HepG2 (cell line): ENCODE data around the gene WDR45B. TPM values are rescaled to one million over a fixed set of nuclear protein-coding genes. Genes with fewer than 3 reads are reported as not detected.

Experiments
- ATAC-seq: fragments of 200-7000 bp; cut with Tn5 transposase; 3 replicates; pipeline ENCODE4 v1.9.1; 2020; ENCODE audit warnings: mild to moderate bottlenecking, moderate library complexity
- BruUV-seq: library from RNA; stranded (reverse); fragments of 400-500 nt; replicated peaks from 2 replicates; lab custom pipeline; 2021; lab: Mats Ljungman, UMichigan
- CTCF ChIA-PET: fragments of 300-600 bp; formaldehyde crosslinking; extraction: SDS; loops from one replicate; lab custom pipeline; 2021; ENCODE audit warnings: low total read pairs, inconsistent platforms, low intra/inter-chr PET ratio; lab: Yijun Ruan, JAX
- POLR2A ChIA-PET: fragments of 350-600 bp; sonication (Branson Sonifier 250); formaldehyde crosslinking; loops from one replicate; lab custom pipeline; 2020; ENCODE audit warnings: antibody characterized with exemption, inconsistent platforms; lab: Yijun Ruan, JAX
- DNase-seq: peaks from one replicate; pipeline ENCODE4 v3.0.0-alpha.2; 2015; ENCODE audit warnings: low spot score
- FAIRE-seq: peaks from 3 replicates; lab custom pipeline; 2011; peaks lifted over from hg19 to GRCh38; lab: Jason Lieb, UNC
- H2AFZ ChIP-seq: one replicate; pipeline ENCODE4 v1.6.1; 2011; ENCODE audit warnings: low read length, inconsistent platforms
- H3K27ac ChIP-seq: fragments of 300-600 bp; 3 replicates; pipeline ENCODE4 v1.8.0; 2011; ENCODE audit warnings: mixed run types, mild to moderate bottlenecking, mixed read lengths, low read length, inconsistent platforms; ENCODE audit not compliant: insufficient read depth; ENCODE audit errors: extremely low read length
- H3K27me3 ChIP-seq, 2 experiments: fragments of 200-600 bp in 1 of 2; 2 replicates in 1 of 2; 3 replicates in 1 of 2; pipeline versions ENCODE4 v1.6.0 to v1.8.0; 2011; ENCODE audit warnings: low read length in 2 of 2, mild to moderate bottlenecking in 2 of 2, moderate library complexity in 2 of 2, inconsistent platforms in 1 of 2; ENCODE audit not compliant: insufficient read depth in 2 of 2, control insufficient read depth in 1 of 2
- H3K36me3 ChIP-seq, 2 experiments: fragments of 200-600 bp in 1 of 2; replicated peaks in 1 of 2; 2 replicates in 1 of 2; 3 replicates in 1 of 2; pipeline versions ENCODE4 v1.5.1 to v1.8.0; 2011; ENCODE audit warnings: low read length in 2 of 2, inconsistent platforms in 1 of 2; ENCODE audit not compliant: insufficient read depth in 2 of 2, control insufficient read depth in 1 of 2
- H3K4me1 ChIP-seq: 2 replicates; pipeline ENCODE4 v1.5.1; 2012; ENCODE audit warnings: low read length, inconsistent platforms; ENCODE audit not compliant: insufficient read depth
- H3K4me2 ChIP-seq: 2 replicates; pipeline ENCODE4 v1.6.0; 2011; ENCODE audit warnings: low read depth, low read length, inconsistent platforms
- H3K4me3 ChIP-seq, 3 experiments: fragments of 200-600 bp in 1 of 3; sonication (generic), shearing (Covaris generic) in 1 of 3; replicated peaks in 1 of 3; 2 replicates each; pipeline ENCODE4 v1.5.1; 2011 to 2016; ENCODE audit warnings: low read length in 3 of 3, inconsistent platforms in 2 of 3, low read depth in 2 of 3, mild to moderate bottlenecking in 2 of 3, control low read depth in 1 of 3, mixed read lengths in 1 of 3; ENCODE audit not compliant: insufficient read depth in 1 of 3
- H3K79me2 ChIP-seq: one replicate; pipeline ENCODE4 v1.6.1; 2011; ENCODE audit warnings: low read length, inconsistent platforms; ENCODE audit not compliant: insufficient read depth
- H3K9ac ChIP-seq: 2 replicates; pipeline ENCODE4 v1.6.0; 2011; ENCODE audit warnings: mild to moderate bottlenecking, low read depth, low read length, inconsistent platforms; ENCODE audit not compliant: insufficient read depth
- H3K9me3 ChIP-seq: 2 replicates; pipeline ENCODE4 v1.5.1; 2012; ENCODE audit warnings: mild to moderate bottlenecking, low read length
- H4K20me1 ChIP-seq: 2 replicates; pipeline ENCODE4 v1.6.0; 2011; ENCODE audit warnings: inconsistent platforms, mild to moderate bottlenecking, low read length, moderate library complexity; ENCODE audit not compliant: insufficient read depth
- AGO2 ChIP-seq: fragments of 200-400 bp; formaldehyde crosslinking; optimal IDR thresholded peaks from 2 replicates; pipeline ENCODE3; 2017; ENCODE audit warnings: mild to moderate bottlenecking, low read depth, low read length, moderate library complexity
- RBM22 ChIP-seq: fragments of 200-400 bp; formaldehyde crosslinking; optimal IDR thresholded peaks from 2 replicates; pipeline ENCODE3; 2017; ENCODE audit warnings: mild to moderate bottlenecking, low read length, moderate library complexity
- ZNF274 ChIP-seq: sonication (generic); formaldehyde crosslinking; IDR thresholded peaks from 2 replicates; pipeline ENCODE4 v1.5.1; 2020; ENCODE audit warnings: mild to moderate bottlenecking, missing genetic modification reagents
- ZNF724P ChIP-seq: sonication (generic); formaldehyde crosslinking; IDR thresholded peaks from 2 replicates; pipeline ENCODE4 v1.8.0; 2022; ENCODE audit warnings: missing genetic modification reagents, borderline replicate concordance
- WGBS: methylation state at CpG from one replicate; pipeline ENCODE4 v1.1.6; 2017; ENCODE audit warnings: low lambda C conversion rate; 5-methylcytosine and 5-hydroxymethylcytosine counted together
- in situ Hi-C: cut with HindIII; loops from 2 replicates; pipeline ENCODE4 v1.10.0; 2017; ENCODE audit warnings: low pct_unique_long_range_greater_than_20kb; ENCODE audit not compliant: extremely low pct_ligation_motif_present
- intact Hi-C: fragments of 100-400 bp; cut with micrococcal nuclease; formaldehyde crosslinking; loops from one replicate; pipeline ENCODE4 v1.10.0; 2022; ENCODE audit not compliant: unreplicated experiment
- polyA plus RNA-seq, 8 experiments: library from polyadenylated mRNA; depleted of rRNA in 3 of 8; stranded (reverse) in 7 of 8; unstranded in 1 of 8; fragments of >200 nt; fragmentation: Illumina TruSeq in 4 of 8; extraction: Trizol in 4 of 8; gene quantifications; 2 replicates each; pipeline versions ENCODE4 v1.2.1 to v1.2.3, GENCODE V29; 2011 to 2016; ENCODE audit warnings: low read depth in 4 of 8, missing spikeins in 1 of 8, mixed read lengths in 1 of 8; ENCODE audit not compliant: insufficient read depth in 1 of 8
- total RNA-seq, 5 experiments: library from RNA; depleted of rRNA; stranded (reverse); fragments of >200 nt; fragmentation: Illumina TruSeq; extraction: Trizol; gene quantifications; 2 replicates each; pipeline ENCODE4 v1.2.3, GENCODE V29; 2016; ENCODE audit warnings: low read depth in 1 of 5
- TF ChIP-seq, protein P1 (sequence below): sonication (generic); formaldehyde crosslinking; IDR thresholded peaks from 2 replicates; pipeline ENCODE4 v1.5.0; 2020; ENCODE audit warnings: mild to moderate bottlenecking, missing genetic modification reagents, borderline replicate concordance

Gene WDR45B
- total and polyA plus RNA-seq, 2 of the 13 experiments (the other 11 are each of a cell fraction or from before 2014, with no cell fraction given): 86.2 to 155 TPM

DNA sequence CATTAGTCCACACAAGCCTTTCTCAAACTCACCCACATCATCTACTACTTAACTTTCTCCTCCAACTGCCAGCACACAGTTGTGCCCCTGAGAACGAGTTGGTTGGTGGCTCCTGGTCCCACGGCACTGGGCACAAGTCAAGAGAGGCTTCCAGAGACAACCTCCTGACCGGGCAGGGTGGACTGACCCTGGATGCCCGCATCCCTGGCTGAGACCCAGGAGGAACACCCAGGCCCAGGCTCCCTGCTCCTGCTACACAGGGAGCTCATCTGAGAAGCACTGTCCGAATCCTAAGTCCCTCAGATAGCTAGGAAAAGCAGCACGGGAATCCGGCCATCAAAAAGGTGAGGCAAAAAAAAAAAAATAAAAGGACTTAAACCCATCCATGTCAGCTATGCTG, 29.0 kb downstream of the WDR45B start (continued):
- TF ChIP-seq ZNF724P: no peak

DNA sequence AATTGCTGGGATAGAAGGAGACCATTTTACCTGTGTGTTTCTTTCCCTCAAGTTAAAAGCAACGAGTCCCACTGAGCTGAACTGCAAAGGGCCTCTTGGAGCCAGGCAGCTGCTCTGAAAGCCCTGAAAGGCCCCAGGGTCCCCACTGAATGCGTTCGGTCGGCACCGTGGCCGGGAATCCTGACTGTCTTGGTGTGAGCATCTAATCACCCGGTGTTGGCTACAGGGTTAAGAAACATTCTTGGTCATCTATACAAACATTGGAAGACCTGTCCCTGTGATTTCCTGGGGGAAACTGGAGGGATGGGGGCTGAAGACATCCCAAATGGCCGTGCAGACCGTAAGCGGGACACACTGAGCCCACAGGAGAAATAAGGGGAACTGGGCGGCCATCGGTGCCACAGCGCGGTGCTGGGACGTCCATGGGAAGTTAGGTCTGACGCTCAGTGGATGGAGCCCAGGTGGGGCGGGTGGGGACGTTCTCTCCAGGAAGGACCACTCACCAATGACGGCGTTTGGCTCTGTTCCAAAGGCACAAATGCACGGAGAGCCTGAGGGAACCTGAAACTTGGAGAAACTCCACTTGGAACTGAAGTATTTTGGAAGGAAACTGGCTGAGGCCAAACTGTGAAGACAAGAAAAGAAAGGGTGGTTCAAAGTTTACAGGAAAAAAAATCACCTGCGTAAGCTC, 32.1 kb downstream of the WDR45B start:
- no peak for DNase-seq
- Histone ChIP-seq H3K4me1 (no peaks in the 10 kb centered on the region), H3K27ac (no peak overlapping the region), H4K20me1 (peaks cover 1% of the 10 kb centered on the region; the same call in 1 of the 2 replicates), H3K27me3 (no peaks in the 10 kb centered on the region), H3K36me3 (peaks cover 34 to 61% of the 10 kb centered on the region in 2 experiments), H2AFZ (no peak overlapping the region), H3K4me3 (no peak overlapping the region), H3K4me2 (no peak overlapping the region), H3K79me2 (no peaks in the 10 kb centered on the region), H3K9me3 (no peaks in the 10 kb centered on the region), H3K9ac (no peak overlapping the region)
- TF ChIP-seq ZNF274 (CRISPR knock-in tag): no peak
- peak; percentile 23 for TF ChIP-seq RBM22
- TF ChIP-seq AGO2: peak; percentile 22
- TF ChIP-seq, protein P1, sequence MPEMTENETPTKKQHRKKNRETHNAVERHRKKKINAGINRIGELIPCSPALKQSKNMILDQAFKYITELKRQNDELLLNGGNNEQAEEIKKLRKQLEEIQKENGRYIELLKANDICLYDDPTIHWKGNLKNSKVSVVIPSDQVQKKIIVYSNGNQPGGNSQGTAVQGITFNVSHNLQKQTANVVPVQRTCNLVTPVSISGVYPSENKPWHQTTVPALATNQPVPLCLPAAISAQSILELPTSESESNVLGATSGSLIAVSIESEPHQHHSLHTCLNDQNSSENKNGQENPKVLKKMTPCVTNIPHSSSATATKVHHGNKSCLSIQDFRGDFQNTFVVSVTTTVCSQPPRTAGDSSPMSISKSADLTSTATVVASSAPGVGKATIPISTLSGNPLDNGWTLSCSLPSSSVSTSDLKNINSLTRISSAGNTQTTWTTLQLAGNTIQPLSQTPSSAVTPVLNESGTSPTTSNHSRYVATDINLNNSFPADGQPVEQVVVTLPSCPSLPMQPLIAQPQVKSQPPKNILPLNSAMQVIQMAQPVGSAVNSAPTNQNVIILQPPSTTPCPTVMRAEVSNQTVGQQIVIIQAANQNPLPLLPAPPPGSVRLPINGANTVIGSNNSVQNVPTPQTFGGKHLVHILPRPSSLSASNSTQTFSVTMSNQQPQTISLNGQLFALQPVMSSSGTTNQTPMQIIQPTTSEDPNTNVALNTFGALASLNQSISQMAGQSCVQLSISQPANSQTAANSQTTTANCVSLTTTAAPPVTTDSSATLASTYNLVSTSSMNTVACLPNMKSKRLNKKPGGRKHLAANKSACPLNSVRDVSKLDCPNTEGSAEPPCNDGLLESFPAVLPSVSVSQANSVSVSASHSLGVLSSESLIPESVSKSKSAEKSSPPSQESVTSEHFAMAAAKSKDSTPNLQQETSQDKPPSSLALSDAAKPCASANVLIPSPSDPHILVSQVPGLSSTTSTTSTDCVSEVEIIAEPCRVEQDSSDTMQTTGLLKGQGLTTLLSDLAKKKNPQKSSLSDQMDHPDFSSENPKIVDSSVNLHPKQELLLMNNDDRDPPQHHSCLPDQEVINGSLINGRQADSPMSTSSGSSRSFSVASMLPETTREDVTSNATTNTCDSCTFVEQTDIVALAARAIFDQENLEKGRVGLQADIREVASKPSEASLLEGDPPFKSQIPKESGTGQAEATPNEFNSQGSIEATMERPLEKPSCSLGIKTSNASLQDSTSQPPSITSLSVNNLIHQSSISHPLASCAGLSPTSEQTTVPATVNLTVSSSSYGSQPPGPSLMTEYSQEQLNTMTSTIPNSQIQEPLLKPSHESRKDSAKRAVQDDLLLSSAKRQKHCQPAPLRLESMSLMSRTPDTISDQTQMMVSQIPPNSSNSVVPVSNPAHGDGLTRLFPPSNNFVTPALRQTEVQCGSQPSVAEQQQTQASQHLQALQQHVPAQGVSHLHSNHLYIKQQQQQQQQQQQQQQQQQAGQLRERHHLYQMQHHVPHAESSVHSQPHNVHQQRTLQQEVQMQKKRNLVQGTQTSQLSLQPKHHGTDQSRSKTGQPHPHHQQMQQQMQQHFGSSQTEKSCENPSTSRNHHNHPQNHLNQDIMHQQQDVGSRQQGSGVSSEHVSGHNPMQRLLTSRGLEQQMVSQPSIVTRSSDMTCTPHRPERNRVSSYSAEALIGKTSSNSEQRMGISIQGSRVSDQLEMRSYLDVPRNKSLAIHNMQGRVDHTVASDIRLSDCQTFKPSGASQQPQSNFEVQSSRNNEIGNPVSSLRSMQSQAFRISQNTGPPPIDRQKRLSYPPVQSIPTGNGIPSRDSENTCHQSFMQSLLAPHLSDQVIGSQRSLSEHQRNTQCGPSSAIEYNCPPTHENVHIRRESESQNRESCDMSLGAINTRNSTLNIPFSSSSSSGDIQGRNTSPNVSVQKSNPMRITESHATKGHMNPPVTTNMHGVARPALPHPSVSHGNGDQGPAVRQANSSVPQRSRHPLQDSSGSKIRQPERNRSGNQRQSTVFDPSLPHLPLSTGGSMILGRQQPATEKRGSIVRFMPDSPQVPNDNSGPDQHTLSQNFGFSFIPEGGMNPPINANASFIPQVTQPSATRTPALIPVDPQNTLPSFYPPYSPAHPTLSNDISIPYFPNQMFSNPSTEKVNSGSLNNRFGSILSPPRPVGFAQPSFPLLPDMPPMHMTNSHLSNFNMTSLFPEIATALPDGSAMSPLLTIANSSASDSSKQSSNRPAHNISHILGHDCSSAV: no peak
- no peak for FAIRE-seq
- 99% methylated on average over 21 of the region's 22 CpGs for WGBS
- CTCF ChIA-PET: no interaction called here
- in situ Hi-C loops: no loop called here
- intact Hi-C loops: no loop called here
- BruUV-seq: no TSS peak
- POLR2A ChIA-PET: no interaction called here
- ATAC-seq: no peak
